Caki2 (cell line): ENCODE data around the gene RCN2. TPM values are rescaled to one million over a fixed set of nuclear protein-coding genes. Genes with fewer than 3 reads are reported as not detected.
"Not testable (repeated sequence)": the region's sequence is repeated elsewhere in the genome, so short reads cannot be mapped to it uniquely, and the experiment has no call there.

Source experiments
- DNase-seq: peaks from one replicate; pipeline ENCODE4 v3.0.0-alpha.2; 2015; ENCODE audit warnings: low read depth
- in situ Hi-C: cut with HindIII; loops from 2 replicates; pipeline ENCODE4 v1.10.0; 2016; ENCODE audit warnings: low sequenced_read_pairs, low pct_unique_long_range_greater_than_20kb, mixed read lengths
- total RNA-seq: library from RNA; depleted of rRNA; stranded (reverse); fragments of >200 nt; shearing (Covaris generic); gene quantifications from 2 replicates; pipeline ENCODE4 v1.2.3, GENCODE V29; 2014; ENCODE audit warnings: low replicate concordance

Gene RCN2
- total RNA-seq, 1 experiment from 2014 or later: 76.2 TPM

DNA sequence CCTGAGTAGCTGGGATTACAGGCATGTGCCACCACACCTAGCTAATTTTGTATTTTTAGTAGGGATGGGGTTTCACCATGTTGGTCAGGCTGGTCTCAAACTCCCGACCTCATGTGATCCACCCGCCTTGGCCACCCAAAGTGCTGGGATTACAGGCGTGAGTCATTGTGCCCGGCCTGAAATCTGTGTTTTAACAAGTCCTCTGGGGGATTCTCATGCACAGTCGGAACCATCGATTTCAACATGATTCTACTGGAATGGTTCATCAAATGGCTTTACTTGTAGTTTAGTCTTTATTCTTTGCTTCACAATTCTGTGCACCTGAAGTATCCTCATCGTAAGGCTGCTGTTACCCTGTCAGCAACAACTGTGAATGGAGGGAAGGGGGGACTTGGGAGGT is 34.5 kb downstream of the RCN2 start:
- DNase-seq, in situ Hi-C loops: not testable (repeated sequence)

DNA sequence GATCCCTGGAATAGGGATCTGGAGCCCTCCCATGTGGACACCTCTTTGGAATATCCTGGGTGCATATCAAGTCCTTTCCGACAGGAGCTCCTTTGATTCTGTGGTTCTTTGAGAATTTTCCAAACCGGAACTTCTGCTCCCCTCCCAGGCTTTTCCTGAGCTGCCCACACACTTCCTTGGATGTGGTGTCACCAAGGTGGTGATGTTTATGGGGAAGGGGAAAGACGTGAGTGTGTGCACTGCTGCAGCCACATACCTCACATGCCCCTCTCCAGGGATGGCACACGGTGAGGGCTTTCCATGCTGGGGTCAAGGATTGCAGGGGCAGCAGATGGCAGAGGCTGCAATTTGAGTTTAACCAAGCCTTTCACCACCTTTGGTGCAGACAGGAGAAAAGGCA is 35.5 kb downstream of the RCN2 start:
- no peak for DNase-seq
- in situ Hi-C loops: no loop called here

- DNase-seq: no peak
- in situ Hi-C loops: no loop called here
Observed at GRCh38 chr15:76968306-76968705, 36.8 kb downstream of the RCN2 start.

- DNase-seq: no peak
- in situ Hi-C loops: no loop called here
Observed at GRCh38 chr15:76972389-76973361, 41.1 kb downstream of the RCN2 start.

- in situ Hi-C loops: no loop called here
- DNase-seq: no peak
Observed at GRCh38 chr15:76973362-76973743, 41.8 kb downstream of the RCN2 start.

GRCh38 chr15:76973906-76974305 is 42.4 kb downstream of the RCN2 start:
- DNase-seq: no peak
- in situ Hi-C loops: no loop called here

- DNase-seq: no peak
- in situ Hi-C loops: no loop called here
Observed at GRCh38 chr15:76974456-76975036, 43.0 kb downstream of the RCN2 start.

- DNase-seq: no peak
- in situ Hi-C loops: no loop called here
Observed at GRCh38 chr15:76976141-76976540, 44.6 kb downstream of the RCN2 start.

DNA sequence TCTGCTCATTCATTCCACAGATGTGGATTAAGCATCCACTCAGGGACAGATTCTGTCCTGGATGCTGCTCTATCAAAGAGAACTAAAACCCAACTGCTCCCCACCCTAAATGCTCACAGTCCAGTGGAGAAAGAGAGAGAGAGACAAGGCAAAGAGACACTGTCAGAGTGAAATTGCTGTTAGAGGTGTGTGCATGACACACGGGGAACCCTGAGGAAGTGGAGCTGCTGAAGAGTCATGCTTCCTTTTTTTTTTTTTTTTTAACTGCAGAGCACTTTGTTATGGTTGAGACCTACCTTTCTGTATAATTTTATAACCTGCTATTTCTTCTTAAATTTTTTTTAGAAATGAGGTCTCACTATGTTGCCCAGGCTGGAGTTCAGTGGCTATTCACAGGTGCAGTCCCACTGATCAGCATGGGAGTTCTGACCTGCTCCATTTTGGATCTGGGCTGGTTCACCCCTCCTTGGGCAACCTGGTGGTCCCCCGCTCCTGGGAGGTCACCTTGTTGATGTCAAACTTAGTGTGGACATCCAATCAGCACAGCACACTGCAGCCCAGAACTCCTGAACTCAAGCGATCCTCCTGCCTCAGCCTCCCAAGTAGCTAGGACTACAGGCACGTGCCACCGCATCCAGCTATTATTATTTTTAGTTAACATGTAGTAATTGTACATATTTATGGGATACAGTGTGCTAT is 45.2 kb downstream of the RCN2 start:
- in situ Hi-C loops: no loop called here
- DNase-seq: no peak

GRCh38 chr15:76978522-76979330 is 47.2 kb downstream of the RCN2 start:
- DNase-seq: no peak
- in situ Hi-C loops: no loop called here

- DNase-seq: no peak
- in situ Hi-C loops: no loop called here
Observed at GRCh38 chr15:76979331-76979925, 47.9 kb downstream of the RCN2 start.

DNA sequence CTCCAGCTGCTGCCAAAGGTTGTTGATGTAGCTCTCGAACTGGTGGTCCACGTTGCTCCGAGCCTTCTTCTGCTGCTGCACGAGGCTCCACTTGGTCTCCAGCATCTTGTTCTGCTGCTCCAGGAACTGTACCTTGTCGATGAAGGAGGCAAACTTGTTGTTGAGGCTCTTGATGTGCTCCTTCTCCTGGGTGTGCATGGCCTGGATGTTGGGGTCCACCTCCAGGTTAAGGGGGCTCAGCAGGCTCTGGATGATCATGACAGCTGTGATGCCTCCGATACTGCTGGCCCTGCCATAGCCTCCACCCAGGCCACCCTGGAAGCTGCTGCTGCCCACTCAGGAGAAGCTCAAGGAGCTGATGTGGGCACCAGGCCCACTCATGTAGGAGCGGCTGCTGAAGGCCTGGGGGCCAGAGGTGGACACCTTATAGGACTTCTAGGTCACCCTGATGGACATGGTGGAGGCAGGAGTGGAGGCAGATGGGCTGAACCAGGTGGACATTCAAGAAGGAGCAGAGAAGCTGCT is 48.5 kb downstream of the RCN2 start:
- no peak for DNase-seq
- in situ Hi-C loops: no loop called here

DNA sequence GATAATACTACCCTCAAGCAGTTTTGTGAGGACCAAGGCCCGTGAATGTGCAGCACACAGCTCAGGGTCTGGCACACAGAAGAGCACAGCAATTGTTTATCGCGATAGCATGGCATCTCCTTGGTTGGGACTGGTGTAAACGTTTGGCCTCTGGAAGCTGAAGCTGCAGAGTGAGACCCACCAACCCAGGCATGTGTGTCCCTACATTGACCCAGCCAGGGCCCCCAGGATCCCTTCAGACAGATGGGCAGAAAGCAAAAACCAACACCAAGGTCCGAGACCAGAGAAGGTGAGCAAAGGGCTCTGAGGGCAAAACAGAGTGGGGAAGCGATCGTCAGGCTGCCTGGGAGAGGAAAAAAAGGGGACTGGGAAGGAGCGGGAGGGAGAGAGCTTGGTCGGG is 50.8 kb downstream of the RCN2 start:
- DNase-seq: no peak
- in situ Hi-C loops: no loop called here

DNA sequence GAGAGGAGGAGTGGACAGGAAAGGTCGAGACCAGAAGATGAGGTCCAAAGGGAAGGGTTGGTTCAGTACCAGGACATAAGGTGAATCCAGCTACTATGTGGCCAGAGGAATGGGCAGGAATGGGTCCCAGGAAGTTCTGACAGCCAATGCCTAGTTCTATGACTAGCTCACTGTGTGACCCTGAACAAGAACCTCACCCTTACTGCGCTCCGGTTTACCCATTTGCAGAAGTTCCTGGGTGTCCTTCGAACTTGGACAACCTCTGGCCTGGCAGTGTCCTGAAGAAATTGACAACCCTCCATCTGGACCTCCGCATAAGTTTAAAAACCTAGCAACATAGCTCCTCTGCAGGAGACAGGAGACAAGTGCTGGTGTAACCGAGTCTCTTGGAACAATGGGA is 51.2 kb downstream of the RCN2 start:
- no peak for DNase-seq

GRCh38 chr15:76983590-76984375 is 52.2 kb downstream of the RCN2 start:
- in situ Hi-C loops: no loop called here
- no peak for DNase-seq

More for the DNA sequence above, 51.2 kb downstream of the RCN2 start:
- in situ Hi-C loops: no loop called here

DNA sequence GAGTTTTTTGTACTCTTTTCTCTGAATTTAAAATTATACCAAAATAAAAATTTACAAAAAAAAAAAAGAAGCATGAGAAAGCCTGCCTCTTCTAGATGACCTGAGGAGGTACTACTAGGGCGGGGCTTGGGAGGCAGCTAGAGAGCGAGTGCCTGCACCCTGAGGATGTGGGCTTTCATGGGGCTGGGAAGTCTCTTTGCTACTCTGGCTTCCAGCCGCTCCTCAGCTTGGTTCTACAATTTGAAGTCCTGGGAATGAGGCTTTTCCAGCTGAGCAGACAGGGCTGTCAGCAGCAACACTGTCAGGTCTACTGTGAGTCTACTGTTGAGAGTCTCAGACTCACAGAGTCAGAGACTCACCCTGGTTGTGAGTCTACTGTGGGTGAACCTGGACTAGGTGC is 55.2 kb downstream of the RCN2 start:
- in situ Hi-C loops: no loop called here
- DNase-seq: no peak

DNA sequence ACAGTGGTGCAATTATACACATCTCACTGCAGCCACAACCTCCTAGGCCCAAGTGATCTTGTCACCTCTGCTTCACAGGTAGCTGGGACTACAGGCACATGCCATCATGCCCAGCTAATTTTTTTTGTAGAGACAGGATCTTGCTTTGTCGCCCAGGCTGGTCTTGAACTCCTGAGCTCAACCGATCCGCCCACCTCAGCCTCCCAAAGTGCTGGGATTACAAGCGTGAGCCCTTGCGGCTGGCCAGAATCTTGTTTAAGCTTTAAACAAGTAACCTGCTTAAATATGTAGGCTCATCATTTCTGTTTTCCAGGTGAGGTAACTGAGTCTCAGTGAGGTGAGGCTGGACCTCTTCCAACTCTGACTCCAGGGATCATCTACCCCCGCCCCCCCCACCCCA is 55.7 kb downstream of the RCN2 start:
- in situ Hi-C loops: no loop called here
- no peak for DNase-seq
